Mesothelial cell of epicardium (in vitro differentiated cells): Measurements from ENCODE around the gene CD247. TPM values are rescaled to one million over a fixed set of nuclear protein-coding genes. Genes with fewer than 3 reads are reported as not detected.

Experiments used
- DNase-seq, 2 experiments: peaks; one replicate each; pipeline ENCODE4 v3.0.0; 2021; ENCODE audit warnings: low spot score in 2 of 2; ENCODE audit not compliant: unreplicated experiment in 2 of 2
- H3K27ac Mint-ChIP-seq: 2 replicates; pipeline ENCODE4 v1.8.0; 2021; ENCODE audit warnings: mixed read lengths
- H3K27me3 Mint-ChIP-seq: 2 replicates; pipeline ENCODE4 v1.8.0; 2021; ENCODE audit warnings: low read depth, mixed read lengths
- H3K36me3 Mint-ChIP-seq: 2 replicates; pipeline ENCODE4 v1.8.0; 2021; ENCODE audit warnings: mixed read lengths
- H3K4me1 Mint-ChIP-seq: 2 replicates; pipeline ENCODE4 v1.8.0; 2021; ENCODE audit warnings: mixed read lengths
- H3K4me3 Mint-ChIP-seq: 2 replicates; pipeline ENCODE4 v1.8.0; 2021; ENCODE audit warnings: mild to moderate bottlenecking, moderate library complexity, mixed read lengths
- H3K9me3 Mint-ChIP-seq: 2 replicates; pipeline ENCODE4 v1.8.0; 2021; ENCODE audit warnings: mixed read lengths
- CTCF ChIP-seq: fragments of 200-600 bp; sonication (generic); IDR thresholded peaks from one replicate; pipeline ENCODE4 v1.5.0; 2021; ENCODE audit warnings: antibody characterized with exemption; ENCODE audit not compliant: unreplicated experiment
- total RNA-seq: library from RNA; stranded (reverse); gene quantifications from 3 replicates; pipeline ENCODE4 v1.2.1, GENCODE V29; 2021

CD247 gene
- total RNA-seq, 1 donor from 2014 or later, result 0.13 TPM

DNA sequence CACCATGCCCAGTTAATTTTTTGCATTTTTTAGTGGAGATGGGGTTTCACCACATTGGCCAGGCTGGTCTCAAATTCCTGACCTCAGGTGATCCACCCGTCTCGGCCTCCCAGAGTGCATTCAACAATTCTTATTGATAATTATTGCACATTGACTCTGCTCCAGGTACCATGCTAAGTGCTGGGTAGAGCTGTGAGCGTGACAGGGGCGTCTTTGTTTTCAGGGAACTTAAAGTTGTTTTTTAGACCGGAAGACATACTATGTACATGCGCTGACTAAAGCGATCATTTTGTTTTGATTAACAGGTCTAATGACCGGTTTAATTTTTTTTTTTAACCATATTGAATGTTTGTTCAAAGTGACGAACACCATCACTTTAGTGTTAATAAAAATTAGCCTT is 4.0 kb downstream of the CD247 start:
- peaks cover 11% of the 10 kb centered on the region for H3K27me3 Mint-ChIP-seq
- H3K36me3 Mint-ChIP-seq, result no peaks in the 10 kb centered on the region
- DNase-seq, result no peak
- no peak overlapping the region for H3K27ac Mint-ChIP-seq
- TF ChIP-seq CTCF, result no peak
- H3K4me1 Mint-ChIP-seq, result no peaks in the 10 kb centered on the region
- no peaks in the 10 kb centered on the region for H3K9me3 Mint-ChIP-seq
- no peak overlapping the region for H3K4me3 Mint-ChIP-seq

DNA sequence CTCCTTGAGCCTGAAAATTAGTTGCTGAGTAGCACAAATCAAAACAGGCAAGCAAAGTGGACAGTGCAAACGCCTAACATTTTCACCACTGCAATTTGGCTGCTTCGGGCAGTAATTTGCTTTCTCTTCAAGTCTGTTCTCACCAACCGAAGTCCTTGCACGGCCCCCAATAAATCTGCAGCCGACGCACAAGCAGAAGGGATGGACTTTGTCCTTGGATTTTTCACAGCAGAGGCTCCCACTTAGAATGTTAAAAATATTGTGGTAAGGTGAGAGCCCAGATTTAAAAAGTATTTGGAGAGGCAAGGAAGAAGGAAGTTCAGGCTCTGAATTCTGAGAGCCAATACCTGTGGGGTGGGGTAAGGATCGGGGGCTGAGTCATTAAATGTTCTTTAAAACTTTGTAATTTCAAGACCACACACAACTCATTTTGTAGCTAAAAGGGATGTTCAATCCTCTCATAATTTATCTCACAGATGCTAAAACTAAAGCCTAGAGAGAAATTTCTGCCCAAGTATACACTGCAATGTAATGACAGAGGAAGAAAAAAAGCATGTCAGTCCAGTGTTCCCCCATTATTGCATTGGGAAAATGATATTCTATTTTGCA is 6.2 kb downstream of the CD247 start:
- peaks cover 11% of the 10 kb centered on the region for H3K27me3 Mint-ChIP-seq
- no peak for TF ChIP-seq CTCF
- no peak for DNase-seq

GRCh38 chr1:167511374-167511986 is 6.8 kb downstream of the CD247 start:
- no peaks in the 10 kb centered on the region for H3K4me1 Mint-ChIP-seq
- H3K27me3 Mint-ChIP-seq, result peaks cover 11% of the 10 kb centered on the region
- H3K4me3 Mint-ChIP-seq, result no peak overlapping the region
- H3K9me3 Mint-ChIP-seq, result no peaks in the 10 kb centered on the region
- TF ChIP-seq CTCF, result no peak
- no peak overlapping the region for H3K27ac Mint-ChIP-seq
- no peaks in the 10 kb centered on the region for H3K36me3 Mint-ChIP-seq
- DNase-seq, result no peak

More for the DNA sequence above, 6.2 kb downstream of the CD247 start:
- H3K9me3 Mint-ChIP-seq, result no peaks in the 10 kb centered on the region
- no peaks in the 10 kb centered on the region for H3K36me3 Mint-ChIP-seq
- H3K27ac Mint-ChIP-seq, result no peak overlapping the region
- no peaks in the 10 kb centered on the region for H3K4me1 Mint-ChIP-seq
- H3K4me3 Mint-ChIP-seq, result no peak overlapping the region

- H3K9me3 Mint-ChIP-seq, result no peaks in the 10 kb centered on the region
- H3K27me3 Mint-ChIP-seq, result peaks cover 11% of the 10 kb centered on the region
- H3K4me1 Mint-ChIP-seq, result no peaks in the 10 kb centered on the region
- H3K36me3 Mint-ChIP-seq, result no peaks in the 10 kb centered on the region
- no peak overlapping the region for H3K4me3 Mint-ChIP-seq
- no peak for TF ChIP-seq CTCF
- no peak overlapping the region for H3K27ac Mint-ChIP-seq
- no peak for DNase-seq
Observed at GRCh38 chr1:167510881-167511280, 7.4 kb downstream of the CD247 start.

DNA sequence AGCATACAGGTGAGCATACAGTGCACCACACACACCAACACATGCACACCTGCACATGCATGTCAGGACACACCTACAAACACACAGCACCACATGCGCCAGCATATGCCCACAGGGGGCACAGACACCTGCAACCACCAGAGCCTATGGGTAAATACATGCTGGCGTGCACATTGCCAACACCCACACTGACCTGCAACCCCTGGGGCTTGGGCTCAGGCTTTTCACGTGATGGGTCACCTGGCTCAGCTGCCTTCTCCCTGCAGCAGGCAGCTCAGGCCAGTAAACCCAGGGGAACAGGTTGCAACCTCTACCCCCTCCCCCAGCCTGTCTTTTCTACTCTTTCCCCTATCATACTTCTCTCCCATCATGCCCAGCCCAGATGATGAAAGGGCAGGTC is 8.1 kb downstream of the CD247 start:
- Mint-ChIP-seq H3K4me1 (no peaks in the 10 kb centered on the region), H3K27ac (no peak overlapping the region)

More for the DNA sequence above, 8.1 kb downstream of the CD247 start:
- Mint-ChIP-seq H3K36me3 (no peaks in the 10 kb centered on the region), H3K9me3 (no peaks in the 10 kb centered on the region), H3K4me3 (no peak overlapping the region), H3K27me3 (peaks cover 11% of the 10 kb centered on the region)
- no peak for TF ChIP-seq CTCF
- DNase-seq, result no peak
